Stimulated activated CD8-positive, alpha-beta memory T cell treated with anti-CD3 and anti-CD28 coated beads, Interleukin-4, amount 100 ng/mL, for 24 hours (primary cell): Measurements from ENCODE around the gene UFL1.
"Not testable (repeated sequence)": the region's sequence is repeated elsewhere in the genome, so short reads cannot be mapped to it uniquely, and the experiment has no call there.

Source experiments
- DNase-seq: peaks from one replicate; pipeline ENCODE4 v3.0.0-alpha.2; 2020; ENCODE audit warnings: low read depth

Gene UFL1

DNA sequence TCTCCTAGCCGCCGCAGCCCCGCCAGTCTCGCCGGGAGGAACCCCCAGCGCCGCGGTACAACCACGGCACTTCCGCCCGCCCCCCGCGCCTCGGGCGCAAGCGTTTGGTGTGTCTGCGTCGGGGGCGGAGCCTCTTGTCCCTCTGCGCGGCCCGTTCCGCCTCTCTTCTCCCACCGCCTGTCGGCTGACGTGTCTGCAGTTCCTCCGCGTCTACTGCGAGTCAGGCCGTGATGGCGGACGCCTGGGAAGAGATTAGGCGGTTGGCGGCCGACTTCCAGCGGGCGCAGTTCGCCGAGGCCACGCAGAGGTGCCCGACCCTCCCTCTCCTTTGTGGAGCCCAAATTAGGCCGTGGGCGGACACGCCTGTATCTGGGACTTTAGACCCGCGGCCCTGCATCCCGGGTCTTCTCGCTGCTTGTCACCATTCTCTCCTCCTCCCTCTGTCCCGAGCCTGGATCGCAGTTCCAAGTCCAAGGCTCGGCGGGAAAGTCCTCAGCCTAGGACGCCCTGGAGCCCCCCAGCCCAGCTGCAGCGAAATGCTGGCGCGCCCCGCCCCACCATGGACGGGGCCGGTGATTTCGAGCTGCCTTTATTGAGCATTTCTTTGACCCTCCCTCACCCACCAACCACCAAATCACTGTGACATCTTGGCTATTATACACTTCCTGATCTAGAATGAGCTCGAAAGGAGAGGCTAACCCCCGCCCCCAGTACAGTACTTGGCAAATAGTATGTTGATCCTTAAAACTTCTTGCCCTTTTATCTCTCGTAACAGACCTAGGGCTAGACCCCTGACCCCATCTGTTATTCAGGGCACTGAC is at the start of gene UFL1:
Gene UFL1 (plus strand): TSS at position 163 of the 821 bp plus-strand sequence. CDS start 68 bp downstream, at position 231.
- peak; percentile 94 for DNase-seq

DNA sequence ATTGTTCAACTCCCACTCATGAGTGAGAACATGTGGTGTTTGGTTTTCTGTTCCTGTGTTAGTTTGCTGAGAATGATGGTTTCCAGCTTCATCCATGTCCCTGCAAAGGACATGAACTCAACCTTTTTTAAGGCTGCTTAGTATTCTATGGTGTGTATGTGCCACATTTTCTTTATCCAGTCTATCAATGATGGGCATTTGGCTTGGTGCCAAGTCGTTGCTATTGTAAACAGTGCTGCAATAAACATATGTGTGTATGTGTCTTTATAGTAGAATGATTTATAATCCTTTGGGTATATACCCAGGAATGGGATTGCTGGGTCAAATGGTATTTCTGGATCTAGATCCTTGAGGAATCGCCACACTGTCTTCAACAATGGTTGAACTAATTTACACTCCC is 49.3 kb upstream of the UFL1 start:
- DNase-seq = not testable (repeated sequence)

DNA sequence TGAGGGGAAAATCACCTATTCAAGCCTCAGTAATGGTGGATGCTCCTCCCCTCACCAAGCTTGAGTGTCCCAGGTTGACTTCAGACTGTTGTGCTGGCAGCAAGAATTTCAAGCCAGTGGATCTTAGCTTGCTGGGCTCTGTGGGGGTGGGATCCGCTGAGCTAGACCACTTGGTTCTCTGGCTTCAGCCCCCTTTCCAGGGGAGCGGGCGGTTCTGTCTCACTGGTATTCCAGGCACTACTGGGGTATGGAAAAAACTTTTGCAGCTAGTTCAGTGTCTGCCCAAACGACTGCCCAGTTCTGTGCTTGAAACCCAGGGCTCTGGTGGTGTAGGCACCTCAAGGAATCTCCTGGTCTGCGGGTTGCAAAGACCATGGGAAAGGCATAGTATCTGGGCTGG is 42.9 kb upstream of the UFL1 start:
- DNase-seq = no peak

DNA sequence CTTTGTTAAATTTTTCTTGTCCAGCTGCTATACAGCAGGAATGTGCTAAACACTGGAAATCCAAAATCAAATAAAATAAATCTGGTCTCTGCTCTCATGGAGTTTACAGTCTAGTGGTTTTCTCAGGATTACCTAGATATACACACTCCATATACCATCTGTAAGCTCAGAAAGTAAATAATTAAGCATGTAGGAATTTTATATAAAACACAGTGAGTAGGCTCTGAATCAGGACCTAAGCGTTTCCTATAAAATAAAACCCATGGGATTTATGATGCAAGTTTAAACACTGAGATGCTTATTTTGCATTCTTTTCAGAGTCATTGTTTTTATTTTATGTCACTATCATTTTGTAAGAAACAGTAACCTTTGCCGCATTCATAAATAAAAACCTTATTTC is 29.7 kb upstream of the UFL1 start:
- DNase-seq = no peak

DNA sequence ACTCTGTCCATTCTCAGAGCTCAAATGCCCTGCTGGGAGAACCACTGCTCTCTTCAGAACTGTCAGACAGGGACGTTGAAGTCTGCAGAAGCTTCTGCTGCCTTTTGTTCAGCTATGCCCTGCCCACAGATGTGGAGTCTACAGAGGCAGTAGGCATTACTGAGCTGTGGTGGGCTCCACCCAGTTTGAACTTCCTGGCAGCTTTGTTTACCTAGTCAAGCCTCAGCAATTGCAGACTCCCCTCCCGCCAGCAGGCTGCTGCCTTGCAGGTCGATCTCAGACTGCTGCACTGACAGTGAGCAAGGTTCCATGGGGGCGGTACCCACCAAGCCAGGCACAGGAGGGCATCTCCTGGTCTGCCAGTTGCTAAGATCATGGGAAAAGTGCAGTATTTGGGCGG is 21.8 kb upstream of the UFL1 start:
- peak; percentile 13 for DNase-seq

DNA sequence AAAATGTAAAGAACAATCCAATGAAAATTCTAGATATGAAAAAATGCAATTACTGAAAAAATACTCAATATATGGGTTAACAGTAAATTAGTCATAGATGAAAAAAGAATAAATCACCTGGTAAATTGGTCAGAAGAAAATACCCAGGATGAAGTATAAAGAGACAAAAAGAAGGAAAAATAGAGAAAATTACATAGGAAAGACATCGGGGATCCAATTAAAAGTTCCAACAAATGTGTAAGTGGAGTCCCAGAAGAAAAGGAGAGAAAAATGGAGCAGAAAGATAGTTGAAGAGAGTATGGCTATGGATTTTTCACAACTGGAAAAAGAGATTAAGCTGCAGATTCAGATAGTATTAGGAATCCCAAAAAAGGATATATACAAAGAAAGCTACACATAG is 18.7 kb upstream of the UFL1 start:
- DNase-seq = no peak

DNA sequence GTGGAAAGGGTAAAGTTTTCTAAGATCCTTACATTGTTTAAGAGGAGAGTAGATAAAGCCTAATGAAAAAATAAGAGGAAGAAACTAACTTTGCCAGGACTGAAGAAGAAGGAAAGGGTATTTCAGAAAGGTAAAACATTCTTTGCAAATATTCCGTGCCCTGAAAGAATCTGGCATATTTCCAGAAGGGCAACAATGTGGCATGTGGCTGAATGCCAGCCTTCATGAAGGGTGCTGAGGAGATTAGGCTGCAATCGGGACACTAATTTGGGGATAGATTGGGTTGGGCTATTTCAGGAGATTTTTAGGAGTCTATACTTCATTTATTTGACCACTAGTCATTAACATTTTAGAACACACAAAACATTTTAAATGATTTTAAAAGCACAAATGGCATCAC is 16.2 kb upstream of the UFL1 start:
- no peak for DNase-seq

DNA sequence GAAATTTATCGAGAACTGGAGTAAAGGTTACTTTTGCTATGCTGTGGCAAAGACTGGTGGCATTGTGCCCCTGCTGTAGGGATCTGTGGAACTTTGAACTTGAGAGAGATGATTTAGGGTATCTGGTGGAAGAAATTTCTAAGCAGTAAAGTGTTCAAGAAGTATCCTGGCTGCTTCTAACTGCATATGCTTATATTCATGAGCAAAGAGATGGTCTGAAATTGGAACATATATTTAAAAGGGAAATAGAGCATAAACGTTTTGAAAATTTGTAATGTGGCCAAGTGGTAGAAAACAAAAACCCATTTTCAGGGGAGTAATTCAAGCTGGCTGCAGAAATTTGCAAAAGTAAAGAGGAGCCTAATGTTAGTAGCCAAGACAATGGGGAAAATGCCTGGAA is 12.3 kb upstream of the UFL1 start:
- DNase-seq = no peak

DNA sequence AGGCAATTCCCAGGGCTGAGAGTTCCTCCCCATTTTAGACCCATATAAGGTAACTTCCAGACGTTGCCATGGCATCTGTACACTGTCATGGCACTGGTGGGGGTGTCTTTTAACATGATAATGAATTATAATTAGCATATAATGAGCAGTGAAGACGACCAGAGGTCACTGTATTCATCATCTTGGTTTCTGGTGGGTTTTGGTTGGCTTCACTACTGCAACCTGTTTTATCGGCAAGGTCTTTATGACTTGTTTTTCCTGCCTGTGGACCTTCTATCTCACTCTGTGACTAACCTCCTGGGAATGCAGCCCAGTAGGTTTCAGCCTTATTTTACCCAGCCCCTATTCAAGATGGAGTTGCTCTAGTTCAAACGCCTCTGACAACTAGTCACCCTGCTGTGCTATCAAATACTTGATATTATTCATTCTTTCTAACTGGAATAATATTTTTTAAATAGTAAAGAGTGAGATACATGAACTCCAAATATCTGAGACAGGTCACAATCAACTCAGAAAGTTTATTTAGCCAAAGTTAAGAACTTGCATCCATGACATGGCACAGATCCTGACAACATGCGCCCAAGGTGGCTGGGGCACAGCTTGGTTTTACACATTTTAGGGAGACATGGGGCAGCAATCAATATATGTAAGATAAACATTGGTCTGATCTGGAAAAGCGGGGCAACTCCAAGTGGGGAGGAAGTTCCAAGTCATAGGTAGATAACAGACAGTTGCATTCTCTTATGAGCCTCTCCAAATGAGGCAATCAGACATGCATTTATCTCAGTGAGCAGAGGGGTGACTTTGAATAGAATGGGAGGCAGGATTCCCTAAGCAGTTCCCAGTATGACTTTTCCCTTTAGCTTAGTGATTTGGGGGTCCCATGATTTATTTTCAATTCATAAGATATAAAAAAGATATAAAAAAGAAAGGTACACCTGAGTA is 1.2 kb upstream of the UFL1 start:
- DNase-seq = no peak

DNA sequence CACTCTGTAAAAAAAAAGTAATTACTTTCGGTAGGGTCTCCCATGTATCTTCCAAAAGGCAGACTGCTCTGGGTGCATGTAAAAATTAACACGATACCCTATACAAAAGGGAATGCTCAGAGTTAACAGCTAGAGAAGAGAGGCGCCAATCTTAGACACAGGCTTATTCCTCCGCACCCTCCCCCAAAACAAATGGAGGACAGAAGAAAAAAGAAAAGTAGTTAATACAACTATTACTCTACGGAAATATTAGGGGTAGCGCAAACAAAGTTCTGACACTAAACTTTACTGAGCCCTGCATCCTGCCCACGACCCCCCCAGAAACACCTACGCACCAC is 331 bp upstream of the UFL1 start:
- no peak for DNase-seq

DNA sequence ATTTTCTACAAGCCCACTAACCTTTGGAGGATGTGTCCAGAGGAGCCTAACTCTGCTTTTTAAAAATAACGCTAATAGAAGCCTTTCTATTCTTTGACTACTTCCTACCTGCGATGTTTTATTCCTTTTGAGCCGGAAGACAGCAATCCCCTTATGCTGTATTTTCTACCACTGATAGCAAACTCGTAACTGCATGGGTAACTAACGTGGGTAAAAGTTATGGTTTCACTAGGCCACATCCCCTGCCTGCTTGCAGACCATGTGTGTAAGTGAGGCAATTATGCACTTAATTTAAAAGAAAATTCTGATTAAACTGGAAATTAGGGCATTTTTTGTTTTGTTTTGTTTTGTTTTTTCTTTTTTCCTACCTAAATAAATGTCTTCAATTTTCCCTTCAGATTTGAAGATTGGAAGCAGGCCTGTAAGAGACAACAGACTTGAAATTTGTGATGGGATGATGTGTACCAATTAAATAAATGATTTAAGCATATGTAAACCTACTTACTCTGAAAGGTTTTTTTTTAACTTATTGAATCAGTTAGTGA is 931 bp downstream of the UFL1 start:
- DNase-seq = no peak

DNA sequence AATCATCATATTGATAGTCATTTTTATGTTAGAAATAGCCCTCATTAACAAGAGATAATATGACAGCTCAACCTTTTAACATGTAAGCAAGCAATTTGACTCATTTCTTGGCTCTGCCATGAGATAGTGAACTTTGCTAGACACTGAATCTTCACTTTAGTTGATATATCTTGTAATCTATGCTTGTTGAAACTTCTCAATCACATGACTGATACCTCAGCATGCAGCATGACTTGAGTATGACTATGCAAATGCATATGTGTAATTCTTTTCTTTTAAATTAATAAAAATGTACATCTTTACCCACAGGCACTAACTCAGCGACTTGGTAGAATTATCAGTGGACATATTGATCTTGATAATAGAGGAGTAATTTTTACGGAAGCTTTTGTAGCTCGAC is 6.6 kb downstream of the UFL1 start:
- no peak for DNase-seq

DNA sequence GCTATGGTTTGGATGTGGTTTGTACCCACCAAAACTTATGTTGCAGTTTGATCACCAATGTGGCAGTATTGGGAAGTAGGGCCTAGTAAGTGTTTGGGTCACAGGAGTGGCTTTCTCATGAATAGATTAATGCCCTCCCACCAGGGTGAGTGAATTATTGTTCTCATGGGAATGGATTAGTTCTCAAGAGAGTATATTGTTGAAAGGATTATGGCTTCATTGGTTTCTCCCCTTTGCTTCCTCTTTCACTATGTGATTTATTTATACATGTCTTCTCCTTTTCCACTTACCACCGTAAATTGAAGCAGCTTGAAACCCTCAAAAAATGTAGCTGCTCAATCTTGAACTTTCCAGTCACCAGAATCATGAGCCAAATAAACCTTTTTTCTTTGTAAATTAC is 10.8 kb downstream of the UFL1 start:
- no peak for DNase-seq

DNA sequence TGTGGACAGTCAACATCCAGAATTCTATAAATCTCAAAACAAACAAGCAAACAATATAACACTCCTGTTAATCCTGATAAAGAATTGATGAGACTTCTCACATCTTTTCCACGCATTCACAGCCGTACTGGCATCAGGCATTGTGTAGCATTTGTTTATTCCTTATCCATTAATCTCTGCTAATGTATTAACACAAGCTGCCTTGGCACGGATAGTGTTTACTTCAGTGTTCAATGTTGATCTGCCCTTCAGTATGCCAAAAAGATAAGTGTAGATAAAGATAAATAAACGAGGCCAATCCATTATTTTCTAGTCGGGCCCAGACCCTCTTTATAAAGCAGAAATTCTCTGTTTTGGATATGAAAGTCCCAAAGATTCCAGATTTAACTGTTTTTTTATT is 16.1 kb downstream of the UFL1 start:
- no peak for DNase-seq

DNA sequence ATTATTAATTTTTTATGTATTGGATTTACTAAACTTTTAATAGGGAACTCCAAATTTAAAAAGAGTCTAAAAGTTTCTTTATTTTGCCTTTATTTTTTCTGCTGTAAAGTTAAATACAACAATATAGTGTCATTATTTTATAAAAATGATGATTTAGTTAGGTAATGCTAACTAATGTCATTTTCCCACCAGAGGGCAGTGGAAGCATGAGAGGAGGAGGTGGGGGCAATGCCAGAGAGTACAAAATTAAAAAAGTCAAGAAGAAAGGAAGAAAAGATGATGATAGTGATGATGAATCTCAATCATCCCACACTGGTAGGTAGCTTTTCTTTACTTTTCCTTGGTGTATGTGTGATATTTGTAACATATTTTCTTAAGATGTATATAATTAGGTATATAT is 21.1 kb downstream of the UFL1 start:
- DNase-seq = no peak

DNA sequence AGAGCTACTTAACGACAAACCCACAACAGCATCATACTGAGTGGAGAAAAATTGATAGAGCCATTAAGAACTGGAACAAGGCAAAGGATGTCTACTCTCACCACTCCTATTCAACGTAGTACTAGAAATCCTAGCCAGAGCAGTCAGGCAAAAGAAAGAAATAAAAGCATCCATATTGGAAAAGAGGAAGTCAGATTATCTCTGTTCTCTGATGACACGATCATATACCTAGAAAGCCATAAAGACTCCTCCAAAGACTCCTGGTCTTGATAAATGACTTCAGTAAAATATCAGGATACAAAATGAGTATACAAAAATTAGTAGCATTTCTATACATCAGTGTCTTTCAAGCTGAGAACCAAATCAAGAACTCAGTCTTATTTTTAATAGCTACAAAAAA is 24.3 kb downstream of the UFL1 start:
- no peak for DNase-seq

DNA sequence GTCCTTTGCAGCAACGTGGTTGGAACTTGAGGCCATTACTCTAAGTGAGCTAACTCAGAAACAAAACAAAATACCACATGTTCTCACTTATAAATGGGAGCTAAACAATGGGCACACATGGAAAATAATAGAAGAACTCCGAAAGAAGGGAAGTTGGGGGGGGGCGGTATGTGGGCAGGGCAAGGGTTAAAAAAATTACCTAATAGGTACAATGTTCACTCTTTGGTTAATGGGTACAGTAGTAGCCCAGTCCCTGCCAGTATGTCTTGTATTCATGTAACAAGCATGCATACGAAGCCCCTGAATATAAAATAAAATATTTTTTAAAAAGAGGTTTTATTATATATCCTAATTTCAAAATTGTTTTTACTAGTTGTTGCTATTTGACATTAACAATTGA is 26.0 kb downstream of the UFL1 start:
- no peak for DNase-seq

DNA sequence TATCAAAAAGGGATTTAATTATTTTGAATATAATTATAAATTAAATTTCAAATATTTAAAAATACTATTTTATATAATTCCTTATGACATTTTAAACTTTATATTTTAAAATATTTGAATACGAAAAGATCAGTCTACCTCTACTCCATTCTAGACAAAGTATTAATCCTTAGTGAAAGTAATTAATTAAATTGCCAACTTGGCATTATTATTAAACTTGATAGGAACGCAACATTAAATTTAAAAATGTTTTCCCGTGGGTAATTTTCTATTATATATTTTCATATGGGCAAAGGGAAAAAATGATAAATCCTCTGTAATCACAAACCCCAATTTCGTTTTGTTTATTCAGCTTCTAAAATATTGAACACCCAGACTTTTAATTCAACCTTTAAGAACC is 33.0 kb downstream of the UFL1 start:
- no peak for DNase-seq

DNA sequence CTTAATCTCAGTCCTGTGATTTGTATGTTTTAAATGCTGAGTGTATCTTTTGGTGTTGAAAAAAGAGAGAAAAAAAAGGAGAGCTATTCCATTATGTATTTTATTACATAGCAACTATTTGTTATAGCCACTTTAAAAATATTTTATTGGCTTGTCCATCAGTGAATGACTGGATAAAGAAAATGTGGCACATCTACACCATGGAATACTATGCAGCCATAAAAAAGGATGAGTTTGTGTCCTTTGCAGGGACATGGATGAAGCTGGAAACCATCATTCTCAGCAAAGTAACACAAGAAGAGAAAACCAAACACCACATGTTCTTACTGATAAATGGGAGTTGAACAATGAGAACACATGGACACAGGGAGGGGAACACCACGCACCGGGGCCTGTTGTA is 38.1 kb downstream of the UFL1 start:
- not testable (repeated sequence) for DNase-seq

DNA sequence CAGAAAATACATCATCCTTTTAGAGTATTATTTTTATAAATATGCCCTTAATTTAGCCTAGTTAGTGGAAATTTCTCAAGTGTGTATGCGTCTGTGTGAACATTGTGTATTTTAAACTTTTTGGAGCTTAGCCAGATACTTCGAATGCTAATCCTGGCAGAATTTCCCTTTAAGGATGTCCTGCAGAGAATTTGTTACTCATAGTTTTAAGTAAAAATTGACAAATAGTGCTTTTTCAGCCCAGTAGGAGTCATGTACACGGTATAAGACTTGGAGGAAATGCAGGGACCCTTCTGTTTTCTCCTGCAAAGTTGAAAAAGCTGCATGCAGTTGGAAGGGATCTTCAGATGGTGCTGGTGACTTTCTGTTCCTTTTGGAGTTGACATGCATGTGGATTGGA is 41.3 kb downstream of the UFL1 start, which contains the start of gene FHL5:
Gene FHL5 (plus strand): TSS at position 243 of the 400 bp plus-strand sequence. CDS start 40,486 bp downstream, outside the sequence.
- DNase-seq = no peak

DNA sequence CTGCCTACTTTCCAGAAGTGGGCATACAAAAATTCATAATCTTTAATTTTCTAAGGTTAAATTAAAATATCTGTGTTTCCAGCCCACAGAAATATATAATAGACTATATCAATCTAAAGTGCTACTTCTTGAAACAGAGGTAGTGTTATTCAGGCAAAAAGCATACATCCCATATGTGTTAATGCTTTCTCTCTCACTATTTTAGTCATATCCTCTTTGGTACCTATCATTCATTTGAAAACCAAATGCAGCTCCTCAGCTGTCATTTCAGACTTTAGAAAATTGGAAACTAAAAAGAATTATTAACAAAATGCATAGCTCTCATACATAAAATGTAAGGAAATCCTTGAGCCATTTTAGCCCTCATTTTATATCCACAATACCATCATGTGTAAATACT is 42.2 kb downstream of the UFL1 start:
- no peak for DNase-seq

DNA sequence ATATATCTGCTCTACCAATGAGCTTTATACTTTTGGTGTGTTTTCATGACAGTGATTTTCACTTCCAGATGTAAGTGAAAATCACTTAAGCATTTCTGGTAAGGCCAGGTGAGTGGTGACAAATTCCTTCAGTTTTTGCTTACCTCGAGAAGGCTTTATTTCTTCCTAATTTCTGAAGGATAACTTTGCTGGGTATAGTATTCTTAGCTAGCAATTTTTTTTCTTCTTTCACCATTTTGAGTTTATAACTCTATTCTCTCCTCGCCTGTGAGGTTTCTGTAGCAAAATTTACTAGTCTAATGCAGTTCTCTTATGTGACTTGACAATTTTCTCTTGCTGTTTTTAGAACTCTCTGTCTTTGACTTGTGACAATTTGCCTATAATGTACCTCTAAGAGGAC is 48.4 kb downstream of the UFL1 start:
- DNase-seq = no peak

DNA sequence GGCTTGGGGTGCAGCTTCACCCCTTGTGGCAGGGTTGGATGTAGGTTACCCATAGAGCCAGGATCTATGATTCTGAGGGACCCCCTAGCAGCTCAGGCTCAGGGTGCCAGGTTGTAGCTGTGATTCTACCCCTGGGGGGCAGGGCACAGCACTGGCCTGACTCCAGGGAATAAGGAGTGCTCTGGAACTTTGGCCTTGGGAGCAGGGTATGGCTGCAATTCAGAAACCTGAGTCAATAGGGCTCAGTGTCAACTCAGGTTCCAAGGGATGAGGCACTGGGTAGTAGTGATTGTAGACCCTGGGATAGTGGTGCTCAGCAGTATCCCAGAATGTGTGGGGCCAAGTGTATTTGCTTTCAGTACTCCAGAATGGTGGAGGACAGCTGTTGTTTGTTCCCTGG is 49.9 kb downstream of the UFL1 start:
- DNase-seq = no peak
